Measurements from ENCODE around the gene SIAE. TPM values are rescaled to one million over a fixed set of nuclear protein-coding genes. Genes with fewer than 3 reads are reported as not detected.
A peak's percentile ranks its signal among the peaks of the same experiment; 100 is the strongest.

SIAE gene
- total RNA-seq, 2 donors from 2014 or later, result 128 to 236 TPM

- Histone ChIP-seq H3K4me1 (peaks cover 4% of the 10 kb centered on the region), H3K27ac (no peak overlapping the region), H3K9me3 (no peaks in the 10 kb centered on the region), H3K27me3 (no peaks in the 10 kb centered on the region), H3K9ac (ENCODE audit: low read depth in 2 of 2, low read length in 2 of 2) (no peak overlapping the region), H3K36me3 (peaks cover 14% of the 10 kb centered on the region), H3K4me3 (no peak overlapping the region)
- TF ChIP-seq CTCF (IDR thresholded peaks at IDR 0.05), result no peak
- intact Hi-C loops (cut with DNase I), result no loop called here
- DNase-seq, result no peak
Observed at GRCh38 chr11:124627546-124627945, 46.0 kb downstream of the SIAE start.

- no peak for TF ChIP-seq CTCF (IDR thresholded peaks at IDR 0.05)
- H3K9ac ChIP-seq (ENCODE audit: low read depth in 2 of 2, low read length in 2 of 2), result no peak overlapping the region
- H3K27me3 ChIP-seq, result no peaks in the 10 kb centered on the region
- peaks cover 4% of the 10 kb centered on the region for H3K4me1 ChIP-seq
- H3K9me3 ChIP-seq, result no peaks in the 10 kb centered on the region
- no peak for DNase-seq
- H3K36me3 ChIP-seq, result no peaks in the 10 kb centered on the region
- no peak overlapping the region for H3K27ac ChIP-seq
- intact Hi-C loops (cut with DNase I), result no loop called here
- H3K4me3 ChIP-seq, result no peak overlapping the region
Observed at GRCh38 chr11:124625504-124626168, 47.9 kb downstream of the SIAE start.

- Histone ChIP-seq H3K4me3 (peak overlapping the region; percentile 95), H3K27ac (no peak overlapping the region), H3K27me3 (no peaks in the 10 kb centered on the region), H3K9ac (ENCODE audit: low read depth in 2 of 2, low read length in 2 of 2) (peak overlapping the region in 1 of 2 donors; percentile 94), H3K4me1 (peaks cover 4% of the 10 kb centered on the region), H3K9me3 (no peaks in the 10 kb centered on the region), H3K36me3 (no peaks in the 10 kb centered on the region)
- DNase-seq, result no peak
- intact Hi-C loops (cut with DNase I), result no loop called here
- TF ChIP-seq CTCF (IDR thresholded peaks at IDR 0.05), result no peak
Observed at GRCh38 chr11:124623861-124624525, 49.5 kb downstream of the SIAE start.

- Histone ChIP-seq H3K4me3 (peak within 1 kb of the TSS; percentile 95), H3K27ac (peak within 1 kb of the TSS; percentile 95), H3K4me1 (peaks cover 4% of the 10 kb centered on the region), H3K9me3 (no peaks in the 10 kb centered on the region), H3K27me3 (no peaks in the 10 kb centered on the region), H3K36me3 (no peaks in the 10 kb centered on the region), H3K9ac (ENCODE audit: low read depth in 2 of 2, low read length in 2 of 2) (peak within 1 kb of the TSS; percentile 88 to 94)
- no peak for TF ChIP-seq CTCF (IDR thresholded peaks at IDR 0.05)
- DNase-seq, result peak; percentile 93
- intact Hi-C loops (cut with DNase I), result no loop called here
Observed at GRCh38 chr11:124622531-124623451, 50.7 kb downstream of the SIAE start, which contains the start of gene TBRG1. Gene TBRG1, plus strand, starts transcription at chr11:124622864. Its CDS starts 220 bp downstream, at chr11:124623084.

- H3K9ac ChIP-seq (ENCODE audit: low read depth in 2 of 2, low read length in 2 of 2), result no peak overlapping the region
- H3K4me1 ChIP-seq, result peaks cover 2% of the 10 kb centered on the region
- no peak overlapping the region for H3K4me3 ChIP-seq
- H3K36me3 ChIP-seq, result no peaks in the 10 kb centered on the region
- no peaks in the 10 kb centered on the region for H3K27me3 ChIP-seq
- DNase-seq, result no peak
- TF ChIP-seq CTCF (IDR thresholded peaks at IDR 0.05), result no peak
- H3K27ac ChIP-seq, result no peak overlapping the region
- H3K9me3 ChIP-seq, result no peaks in the 10 kb centered on the region
- intact Hi-C loops (cut with DNase I), result no loop called here
Observed at GRCh38 chr11:124618863-124619262, 54.7 kb downstream of the SIAE start.

Measured in colonic mucosa (tissue), 4 donors.